Neural crest cell (in vitro differentiated cells): ENCODE measurements around the gene PDZD4. TPM values are rescaled to one million over a fixed set of nuclear protein-coding genes. Genes with fewer than 3 reads are reported as not detected.
A peak's percentile ranks its signal among the peaks of the same experiment; 100 is the strongest.

Source experiments
- DNase-seq: peaks from one replicate; pipeline ENCODE4 v3.0.0; 2021; ENCODE audit warnings: low read depth, mixed read lengths, low spot score
- H3K27ac Mint-ChIP-seq: one replicate; pipeline ENCODE4 v1.8.0; 2021; ENCODE audit warnings: mild to moderate bottlenecking, mixed read lengths; ENCODE audit not compliant: unreplicated experiment
- H3K27me3 Mint-ChIP-seq: 2 replicates; pipeline ENCODE4 v1.8.0; 2021; ENCODE audit warnings: low read depth, mild to moderate bottlenecking, mixed read lengths
- H3K36me3 Mint-ChIP-seq: 2 replicates; pipeline ENCODE4 v1.8.0; 2021; ENCODE audit warnings: low read depth, mild to moderate bottlenecking, mixed read lengths
- H3K4me1 Mint-ChIP-seq: 2 replicates; pipeline ENCODE4 v1.8.0; 2021; ENCODE audit warnings: mixed read lengths
- H3K4me3 Mint-ChIP-seq: one replicate; pipeline ENCODE4 v1.8.0; 2021; ENCODE audit warnings: mild to moderate bottlenecking, mixed read lengths
- H3K9me3 Mint-ChIP-seq: 2 replicates; pipeline ENCODE4 v1.8.0; 2021; ENCODE audit warnings: mixed read lengths
- CTCF ChIP-seq: fragments of 200-600 bp; sonication (generic); conservative IDR thresholded peaks from 2 replicates; pipeline ENCODE4 v1.5.0; 2021; ENCODE audit warnings: antibody characterized with exemption, mild to moderate bottlenecking
- total RNA-seq: library from RNA; stranded (reverse); gene quantifications from 2 replicates; pipeline ENCODE4 v1.2.1, GENCODE V29; 2021

The PDZD4 gene
- total RNA-seq, 1 donor from 2014 or later: 52.5 TPM

- Mint-ChIP-seq H3K27ac (no peak overlapping the region), H3K4me3 (no peak overlapping the region), H3K36me3 (no peaks in the 10 kb centered on the region), H3K9me3 (no peaks in the 10 kb centered on the region), H3K4me1 (peaks cover 18% of the 10 kb centered on the region), H3K27me3 (peaks cover 8% of the 10 kb centered on the region)
- TF ChIP-seq CTCF: no peak
- DNase-seq: no peak
These were observed 14.9 kb upstream of the PDZD4 start for GRCh38 chrX:153845195-153845594.

GRCh38 chrX:153844509-153845082 is 14.3 kb upstream of the PDZD4 start:
- DNase-seq: no peak
- TF ChIP-seq CTCF: no peak
- H3K4me3 Mint-ChIP-seq: no peak overlapping the region
- H3K4me1 Mint-ChIP-seq: peaks cover 17% of the 10 kb centered on the region
- no peaks in the 10 kb centered on the region for H3K9me3 Mint-ChIP-seq
- no peaks in the 10 kb centered on the region for H3K36me3 Mint-ChIP-seq
- H3K27ac Mint-ChIP-seq: no peak overlapping the region
- H3K27me3 Mint-ChIP-seq: peaks cover 8% of the 10 kb centered on the region

- no peaks in the 10 kb centered on the region for H3K36me3 Mint-ChIP-seq
- peaks cover 2% of the 10 kb centered on the region for H3K9me3 Mint-ChIP-seq
- H3K27me3 Mint-ChIP-seq: no peaks in the 10 kb centered on the region
- H3K4me3 Mint-ChIP-seq: no peak overlapping the region
- DNase-seq: no peak
- no peak overlapping the region for H3K27ac Mint-ChIP-seq
- no peaks in the 10 kb centered on the region for H3K4me1 Mint-ChIP-seq
- TF ChIP-seq CTCF: no peak
These were observed 6.6 kb upstream of the PDZD4 start for GRCh38 chrX:153836921-153837320.

GRCh38 chrX:153832728-153833127 is 2.4 kb upstream of the PDZD4 start:
- TF ChIP-seq CTCF: no peak
- Mint-ChIP-seq H3K9me3 (peaks cover 2% of the 10 kb centered on the region), H3K27me3 (no peaks in the 10 kb centered on the region), H3K36me3 (peaks cover under 1% of the 10 kb centered on the region), H3K4me3 (peak overlapping the region; percentile 58), H3K27ac (no peak overlapping the region), H3K4me1 (peaks cover 1% of the 10 kb centered on the region)
- no peak for DNase-seq

- TF ChIP-seq CTCF: no peak
These were observed 1.2 kb upstream of the PDZD4 start for GRCh38 chrX:153831429-153832150.

More at GRCh38 chrX:153831429-153832150, 1.2 kb upstream of the PDZD4 start:
- H3K4me1 Mint-ChIP-seq: peaks cover 11% of the 10 kb centered on the region
- H3K36me3 Mint-ChIP-seq: peaks cover 5% of the 10 kb centered on the region
- H3K9me3 Mint-ChIP-seq: peaks cover 2% of the 10 kb centered on the region
- no peak overlapping the region for H3K27ac Mint-ChIP-seq
- DNase-seq: no peak
- H3K4me3 Mint-ChIP-seq: peak overlapping the region; percentile 79
- H3K27me3 Mint-ChIP-seq: no peaks in the 10 kb centered on the region
